HepG2 (cell line): ENCODE data around the gene KIAA1328. TPM values are rescaled to one million over a fixed set of nuclear protein-coding genes. Genes with fewer than 3 reads are reported as not detected.

Source experiments
- ATF4 ChIP-seq, 2 experiments: fragments of 450-650 bp in 1 of 2; sonication (generic) in 1 of 2; formaldehyde crosslinking; IDR thresholded peaks; 2 replicates each; pipeline versions ENCODE4 v1.5.0 to v1.8.0; 2020 to 2022; ENCODE audit warnings: mild to moderate bottlenecking in 1 of 2, missing genetic modification reagents in 1 of 2
- FOXC1 ChIP-seq: sonication (generic); formaldehyde crosslinking; IDR thresholded peaks from 2 replicates; pipeline ENCODE4 v1.8.0; 2022; ENCODE audit warnings: mild to moderate bottlenecking, missing genetic modification reagents, borderline replicate concordance
- KAT8 ChIP-seq: IDR thresholded peaks from 2 replicates; pipeline ENCODE4 v1.6.1; 2016; ENCODE audit warnings: missing genetic modification reagents, missing compliant biosample characterization
- MXD3 ChIP-seq: IDR thresholded peaks from 2 replicates; pipeline ENCODE4 v1.6.1; 2016; ENCODE audit warnings: mild to moderate bottlenecking, missing biosample characterization, missing genetic modification reagents
- MYNN ChIP-seq: sonication (generic); formaldehyde crosslinking; IDR thresholded peaks from 2 replicates; pipeline ENCODE4 v1.4.0; 2020; ENCODE audit warnings: mild to moderate bottlenecking, low read depth, missing genetic modification reagents
- NCOA2 ChIP-seq: sonication (generic); formaldehyde crosslinking; IDR thresholded peaks from 2 replicates; pipeline ENCODE4 v1.8.0; 2022; ENCODE audit warnings: inconsistent platforms
- SIN3A ChIP-seq: IDR thresholded peaks from 2 replicates; pipeline ENCODE4 v1.6.1; 2011; ENCODE audit warnings: low read depth, mild to moderate bottlenecking, control low read depth, low read length, borderline replicate concordance
- TRIM24 ChIP-seq: sonication (generic); formaldehyde crosslinking; IDR thresholded peaks from 2 replicates; pipeline ENCODE4 v1.8.0; 2022; ENCODE audit warnings: mild to moderate bottlenecking, missing genetic modification reagents
- ZBTB37 ChIP-seq: sonication (generic); formaldehyde crosslinking; IDR thresholded peaks from 2 replicates; pipeline ENCODE4 v1.4.0; 2020; ENCODE audit warnings: mild to moderate bottlenecking, missing genetic modification reagents
- ZNF138 ChIP-seq: sonication (generic); formaldehyde crosslinking; IDR thresholded peaks from 2 replicates; pipeline ENCODE4 v1.5.0; 2020; ENCODE audit warnings: mild to moderate bottlenecking, low read depth, missing genetic modification reagents
- ZNF235 ChIP-seq: sonication (generic); formaldehyde crosslinking; IDR thresholded peaks from 2 replicates; pipeline ENCODE4 v1.8.1; 2023; ENCODE audit warnings: mild to moderate bottlenecking, missing genetic modification reagents, borderline replicate concordance
- ZNF256 ChIP-seq: sonication (generic); formaldehyde crosslinking; conservative IDR thresholded peaks from 2 replicates; pipeline ENCODE4 v1.4.0; 2020; ENCODE audit warnings: missing genetic modification reagents
- ZNF296 ChIP-seq: sonication (generic); formaldehyde crosslinking; conservative IDR thresholded peaks from 2 replicates; pipeline ENCODE4 v1.5.0; 2020; ENCODE audit warnings: mild to moderate bottlenecking, missing genetic modification reagents
- ZNF407 ChIP-seq: sonication (generic); formaldehyde crosslinking; IDR thresholded peaks from one replicate; pipeline ENCODE4 v1.5.1; 2020; ENCODE audit warnings: mild to moderate bottlenecking, missing genetic modification reagents; ENCODE audit errors: not compliant biosample characterization
- ZNF761 ChIP-seq: sonication (generic); formaldehyde crosslinking; conservative IDR thresholded peaks from 2 replicates; pipeline ENCODE4 v1.4.0; 2020; ENCODE audit warnings: mild to moderate bottlenecking, missing genetic modification reagents
- polyA plus RNA-seq, 8 experiments: library from polyadenylated mRNA; depleted of rRNA in 3 of 8; stranded (reverse) in 7 of 8; unstranded in 1 of 8; fragments of >200 nt; fragmentation: Illumina TruSeq in 4 of 8; extraction: Trizol in 4 of 8; gene quantifications; 2 replicates each; pipeline versions ENCODE4 v1.2.1 to v1.2.3, GENCODE V29; 2011 to 2016; ENCODE audit warnings: low read depth in 4 of 8, missing spikeins in 1 of 8, mixed read lengths in 1 of 8; ENCODE audit not compliant: insufficient read depth in 1 of 8
- total RNA-seq, 5 experiments: library from RNA; depleted of rRNA; stranded (reverse); fragments of >200 nt; fragmentation: Illumina TruSeq; extraction: Trizol; gene quantifications; 2 replicates each; pipeline ENCODE4 v1.2.3, GENCODE V29; 2016; ENCODE audit warnings: low read depth in 1 of 5
- TF ChIP-seq, protein P1 (sequence below): IDR thresholded peaks from 2 replicates; pipeline ENCODE4 v1.6.1; 2016; ENCODE audit warnings: missing genetic modification reagents, missing compliant biosample characterization

KIAA1328 gene
- total and polyA plus RNA-seq, 2 of the 13 experiments (the other 11 are each of a cell fraction or from before 2014, with no cell fraction given) = 4.1 to 6.0 TPM

- TF ChIP-seq ATF4 (CRISPR knock-in tag; IDR thresholded peaks at IDR 0.05) (0 out of 4 replicates have a peak, but pooled peaks of 1 of the 2 experiments have one; percentile 21), ZNF296 (CRISPR knock-in tag) (peak; percentile 85), ZNF235 (CRISPR knock-in tag) (no peak), KAT8 (no peak), ZNF138 (CRISPR knock-in tag) (peak; percentile 49; the same call in 1 of the 2 replicates), ZNF761 (CRISPR knock-in tag) (no peak), ZBTB37 (CRISPR knock-in tag) (no peak), MYNN (CRISPR knock-in tag) (no peak; the same call in 1 of the 2 replicates), FOXC1 (CRISPR knock-in tag) (peak; percentile 86), ZNF407 (CRISPR knock-in tag) (no peak), MXD3 (CRISPR knock-in tag) (peak; percentile 73; the same call in 1 of the 2 replicates), TRIM24 (CRISPR knock-in tag) (no peak), ZNF256 (CRISPR knock-in tag) (no peak), SIN3A (peak; percentile 87; the same call in 1 of the 2 replicates), NCOA2 (CRISPR knock-in tag) (peak; percentile 35)
- TF ChIP-seq, protein P1, sequence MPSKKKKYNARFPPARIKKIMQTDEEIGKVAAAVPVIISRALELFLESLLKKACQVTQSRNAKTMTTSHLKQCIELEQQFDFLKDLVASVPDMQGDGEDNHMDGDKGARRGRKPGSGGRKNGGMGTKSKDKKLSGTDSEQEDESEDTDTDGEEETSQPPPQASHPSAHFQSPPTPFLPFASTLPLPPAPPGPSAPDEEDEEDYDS (CRISPR knock-in tag) = peak; percentile 22; the same call in 1 of the 2 replicates
Observed at GRCh38 chr18:36828630-36829361, at the start of gene KIAA1328, which contains the start of gene TPGS2 (continued).
